DND-41 (cell line): Measurements from ENCODE around the gene SYNC.

Experiments used
- CTCF ChIP-seq: IDR thresholded peaks from 2 replicates; pipeline ENCODE4 v1.5.1; 2012; ENCODE audit warnings: borderline replicate concordance, low read length, moderate library complexity, mild to moderate bottlenecking; ENCODE audit not compliant: poor library complexity, severe bottlenecking; ENCODE audit errors: extremely low read depth
- EZH2 ChIP-seq: IDR thresholded peaks from 3 replicates; pipeline ENCODE4 v1.6.1; 2012; ENCODE audit warnings: borderline replicate concordance, low read depth, mild to moderate bottlenecking, moderate library complexity, low read length, inconsistent platforms; ENCODE audit not compliant: severe bottlenecking

- no peak for TF ChIP-seq EZH2
- TF ChIP-seq CTCF: no peak
Measured at GRCh38 chr1:32719681-32720275, 17.2 kb upstream of the SYNC start.
